Ishikawa (cell line): ENCODE results near the gene ACCS.
A peak's percentile ranks its signal among the peaks of the same experiment; 100 is the strongest.

Experiments
- CEBPB ChIP-seq: IDR thresholded peaks from 2 replicates; pipeline ENCODE4 v1.6.1; 2012
- CREB1 ChIP-seq: IDR thresholded peaks from 2 replicates; pipeline ENCODE4 v1.6.1; 2012; ENCODE audit warnings: low read depth
- EGR1 ChIP-seq: IDR thresholded peaks from 2 replicates; pipeline ENCODE4 v1.6.1; 2012
- EP300 ChIP-seq: IDR thresholded peaks from 2 replicates; pipeline ENCODE4 v1.6.1; 2012; ENCODE audit warnings: borderline replicate concordance
- FOXM1 ChIP-seq: IDR thresholded peaks from 2 replicates; pipeline ENCODE4 v1.6.1; 2012; ENCODE audit warnings: low read depth, borderline replicate concordance
- NFIC ChIP-seq: IDR thresholded peaks from 2 replicates; pipeline ENCODE4 v1.6.1; 2012
- RAD21 ChIP-seq: IDR thresholded peaks from 2 replicates; pipeline ENCODE4 v1.6.1; 2012; ENCODE audit warnings: low read depth
- TAF1 ChIP-seq: IDR thresholded peaks from 2 replicates; pipeline ENCODE4 v1.6.1; 2012; ENCODE audit warnings: low read depth, mild to moderate bottlenecking
- TCF12 ChIP-seq: IDR thresholded peaks from 2 replicates; pipeline ENCODE4 v1.6.1; 2012; ENCODE audit warnings: low read depth
- TEAD4 ChIP-seq: IDR thresholded peaks from 2 replicates; pipeline ENCODE4 v1.6.1; 2012
- YY1 ChIP-seq: IDR thresholded peaks from 2 replicates; pipeline ENCODE4 v1.6.1; 2012; ENCODE audit warnings: low read depth
- ZBTB7A ChIP-seq: IDR thresholded peaks from 2 replicates; pipeline ENCODE4 v1.6.1; 2012; ENCODE audit warnings: low read depth
- TF ChIP-seq, protein P1 (sequence below): IDR thresholded peaks from 2 replicates; pipeline ENCODE4 v1.6.1; 2012
- TF ChIP-seq, protein P2 (sequence below): IDR thresholded peaks from 2 replicates; pipeline ENCODE4 v1.6.1; 2012; ENCODE audit warnings: low read depth, mild to moderate bottlenecking
- TF ChIP-seq, protein P3 (sequence below): IDR thresholded peaks from 2 replicates; pipeline ENCODE4 v1.6.1; 2012

ACCS gene

DNA sequence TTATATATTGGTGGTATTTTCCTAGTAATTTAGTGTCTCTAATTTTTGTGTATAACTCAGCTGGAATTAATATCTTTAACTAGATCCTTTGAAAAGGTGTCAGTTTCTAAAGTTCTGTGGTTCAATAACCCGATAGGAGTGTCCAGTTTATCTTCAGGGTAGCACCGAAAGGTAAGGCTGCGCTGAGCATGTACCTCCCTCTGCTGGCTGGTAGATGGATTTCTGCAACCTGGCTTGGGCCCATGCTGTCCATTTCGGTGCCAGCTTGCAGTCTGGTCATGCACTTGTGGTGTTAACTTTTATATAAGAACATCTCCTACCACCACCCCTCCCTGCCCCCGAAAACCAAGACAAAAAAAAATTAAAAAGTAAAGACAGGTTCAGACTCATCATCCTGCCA is 54.1 kb downstream of the ACCS start:
- TF ChIP-seq TAF1 (no peak), RAD21 (peak; percentile 32)
- TF ChIP-seq, protein P1, sequence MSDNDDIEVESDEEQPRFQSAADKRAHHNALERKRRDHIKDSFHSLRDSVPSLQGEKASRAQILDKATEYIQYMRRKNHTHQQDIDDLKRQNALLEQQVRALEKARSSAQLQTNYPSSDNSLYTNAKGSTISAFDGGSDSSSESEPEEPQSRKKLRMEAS: no peak

DNA sequence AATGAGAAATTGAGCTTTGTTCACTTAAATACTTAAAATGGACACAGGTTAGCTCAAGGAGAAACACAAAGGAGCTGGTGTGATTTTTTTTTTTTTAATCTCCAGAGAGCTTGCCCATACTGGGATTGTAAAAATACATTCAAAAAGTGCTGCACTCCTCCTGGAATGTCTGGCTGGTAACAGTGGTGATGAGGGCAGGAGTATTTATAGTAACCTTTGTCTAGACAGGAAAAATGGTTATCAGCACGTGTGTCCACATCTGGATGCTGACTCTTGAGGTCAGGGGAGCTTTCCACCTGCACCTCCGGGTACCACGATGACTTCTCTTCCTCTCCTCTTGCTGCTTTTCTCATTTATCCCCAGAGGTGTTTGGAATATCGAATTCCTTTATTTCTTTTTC is 59.5 kb downstream of the ACCS start:
- no peak for TF ChIP-seq CEBPB
- TF ChIP-seq TCF12: no peak
- TF ChIP-seq NFIC: no peak
- TF ChIP-seq ZBTB7A: no peak
- TF ChIP-seq TAF1: no peak
- TF ChIP-seq EP300: no peak
- TF ChIP-seq FOXM1: no peak
- no peak for TF ChIP-seq TEAD4
- no peak for TF ChIP-seq YY1
- no peak for TF ChIP-seq EGR1
- TF ChIP-seq, protein P2, sequence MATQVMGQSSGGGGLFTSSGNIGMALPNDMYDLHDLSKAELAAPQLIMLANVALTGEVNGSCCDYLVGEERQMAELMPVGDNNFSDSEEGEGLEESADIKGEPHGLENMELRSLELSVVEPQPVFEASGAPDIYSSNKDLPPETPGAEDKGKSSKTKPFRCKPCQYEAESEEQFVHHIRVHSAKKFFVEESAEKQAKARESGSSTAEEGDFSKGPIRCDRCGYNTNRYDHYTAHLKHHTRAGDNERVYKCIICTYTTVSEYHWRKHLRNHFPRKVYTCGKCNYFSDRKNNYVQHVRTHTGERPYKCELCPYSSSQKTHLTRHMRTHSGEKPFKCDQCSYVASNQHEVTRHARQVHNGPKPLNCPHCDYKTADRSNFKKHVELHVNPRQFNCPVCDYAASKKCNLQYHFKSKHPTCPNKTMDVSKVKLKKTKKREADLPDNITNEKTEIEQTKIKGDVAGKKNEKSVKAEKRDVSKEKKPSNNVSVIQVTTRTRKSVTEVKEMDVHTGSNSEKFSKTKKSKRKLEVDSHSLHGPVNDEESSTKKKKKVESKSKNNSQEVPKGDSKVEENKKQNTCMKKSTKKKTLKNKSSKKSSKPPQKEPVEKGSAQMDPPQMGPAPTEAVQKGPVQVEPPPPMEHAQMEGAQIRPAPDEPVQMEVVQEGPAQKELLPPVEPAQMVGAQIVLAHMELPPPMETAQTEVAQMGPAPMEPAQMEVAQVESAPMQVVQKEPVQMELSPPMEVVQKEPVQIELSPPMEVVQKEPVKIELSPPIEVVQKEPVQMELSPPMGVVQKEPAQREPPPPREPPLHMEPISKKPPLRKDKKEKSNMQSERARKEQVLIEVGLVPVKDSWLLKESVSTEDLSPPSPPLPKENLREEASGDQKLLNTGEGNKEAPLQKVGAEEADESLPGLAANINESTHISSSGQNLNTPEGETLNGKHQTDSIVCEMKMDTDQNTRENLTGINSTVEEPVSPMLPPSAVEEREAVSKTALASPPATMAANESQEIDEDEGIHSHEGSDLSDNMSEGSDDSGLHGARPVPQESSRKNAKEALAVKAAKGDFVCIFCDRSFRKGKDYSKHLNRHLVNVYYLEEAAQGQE: no peak

DNA sequence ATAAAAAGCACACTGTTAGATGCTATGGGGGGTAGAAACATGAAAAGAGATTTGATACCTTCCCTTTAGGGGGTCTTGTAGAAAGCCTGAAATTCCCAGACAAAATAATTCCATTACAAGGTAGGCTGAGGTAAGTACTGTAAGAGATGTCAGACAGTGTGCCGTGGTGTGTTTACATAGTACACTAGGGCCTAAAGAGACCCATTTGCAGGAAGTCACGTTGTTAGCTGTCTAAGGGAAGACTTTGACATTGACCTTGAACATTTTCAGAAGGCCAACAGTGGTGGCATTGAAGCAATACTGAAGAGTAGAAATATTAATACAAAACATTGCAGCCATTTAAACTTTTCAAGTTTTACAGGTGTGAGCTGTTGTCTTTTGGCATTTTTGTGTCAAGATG is 60.2 kb downstream of the ACCS start:
- TF ChIP-seq TCF12: no peak
- TF ChIP-seq CEBPB: no peak
- TF ChIP-seq YY1: no peak
- TF ChIP-seq EGR1: no peak
- TF ChIP-seq TAF1: no peak
- no peak for TF ChIP-seq ZBTB7A
- TF ChIP-seq, protein P3, sequence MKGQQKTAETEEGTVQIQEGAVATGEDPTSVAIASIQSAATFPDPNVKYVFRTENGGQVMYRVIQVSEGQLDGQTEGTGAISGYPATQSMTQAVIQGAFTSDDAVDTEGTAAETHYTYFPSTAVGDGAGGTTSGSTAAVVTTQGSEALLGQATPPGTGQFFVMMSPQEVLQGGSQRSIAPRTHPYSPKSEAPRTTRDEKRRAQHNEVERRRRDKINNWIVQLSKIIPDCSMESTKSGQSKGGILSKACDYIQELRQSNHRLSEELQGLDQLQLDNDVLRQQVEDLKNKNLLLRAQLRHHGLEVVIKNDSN: no peak
- TF ChIP-seq, protein P2: no peak
- TF ChIP-seq, protein P1: no peak
- no peak for TF ChIP-seq TEAD4
- TF ChIP-seq NFIC: no peak
- TF ChIP-seq EP300: no peak
- TF ChIP-seq RAD21: no peak
- TF ChIP-seq CREB1: no peak
- TF ChIP-seq FOXM1: no peak

DNA sequence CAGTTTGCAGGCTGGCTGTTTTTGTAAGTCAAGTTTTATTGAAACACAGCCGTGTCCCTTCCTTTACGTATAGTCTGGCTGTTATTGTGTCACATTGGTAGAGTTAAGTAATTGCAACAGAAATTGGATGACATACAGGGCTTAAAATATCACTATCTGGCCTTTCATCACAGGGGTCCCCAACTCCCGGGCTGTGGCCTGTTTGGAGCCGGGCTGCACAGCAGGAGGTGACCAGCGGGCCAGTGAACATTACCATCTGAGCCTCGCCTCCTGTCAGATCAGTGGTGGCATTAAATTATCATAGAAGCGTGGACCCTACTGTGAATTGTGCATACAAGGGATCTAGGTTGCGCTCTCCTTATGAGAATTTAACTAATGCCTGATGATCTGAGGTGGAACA is 61.1 kb downstream of the ACCS start:
- TF ChIP-seq TCF12 (no peak), TAF1 (no peak), TEAD4 (no peak), YY1 (no peak), RAD21 (no peak), EP300 (no peak), ZBTB7A (no peak), CREB1 (no peak), FOXM1 (no peak), NFIC (no peak), EGR1 (no peak)
- TF ChIP-seq, protein P1: no peak
- TF ChIP-seq, protein P3: no peak

DNA sequence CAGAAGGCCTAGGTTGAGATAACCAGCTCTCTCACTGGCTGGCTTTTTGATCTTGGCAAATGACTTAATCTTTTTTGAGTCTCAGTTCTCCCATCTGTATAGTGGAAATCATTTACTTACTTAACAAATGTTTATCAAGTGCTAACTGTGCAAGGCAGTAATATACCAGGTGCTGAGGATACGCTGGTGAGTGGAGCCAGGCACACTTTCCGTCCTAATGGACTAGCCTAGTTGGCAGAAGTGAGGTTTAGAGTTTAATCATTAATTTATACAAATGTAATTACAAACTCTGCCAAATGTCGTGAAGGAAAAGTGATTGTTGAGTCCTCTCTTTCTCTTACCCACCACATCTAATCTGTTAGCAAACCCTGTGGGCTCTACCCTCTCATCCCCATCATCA is 62.7 kb downstream of the ACCS start:
- TF ChIP-seq TCF12 (no peak), TAF1 (no peak), RAD21 (no peak), YY1 (no peak), TEAD4 (no peak), CREB1 (no peak), NFIC (no peak), ZBTB7A (no peak)
- TF ChIP-seq, protein P2: no peak
- TF ChIP-seq, protein P3: no peak
- TF ChIP-seq, protein P1: no peak
